Endometrium (tissue), 2 donors: ENCODE measurements around the gene MED27.

Experiments used
- FAIRE-seq: peaks from 2 replicates; lab custom pipeline; 2012; peaks lifted over from hg19 to GRCh38; lab: Jason Lieb, UNC
- donor health status: control.
- donor health status: control.

The MED27 gene, protein sequence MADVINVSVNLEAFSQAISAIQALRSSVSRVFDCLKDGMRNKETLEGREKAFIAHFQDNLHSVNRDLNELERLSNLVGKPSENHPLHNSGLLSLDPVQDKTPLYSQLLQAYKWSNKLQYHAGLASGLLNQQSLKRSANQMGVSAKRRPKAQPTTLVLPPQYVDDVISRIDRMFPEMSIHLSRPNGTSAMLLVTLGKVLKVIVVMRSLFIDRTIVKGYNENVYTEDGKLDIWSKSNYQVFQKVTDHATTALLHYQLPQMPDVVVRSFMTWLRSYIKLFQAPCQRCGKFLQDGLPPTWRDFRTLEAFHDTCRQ

DNA sequence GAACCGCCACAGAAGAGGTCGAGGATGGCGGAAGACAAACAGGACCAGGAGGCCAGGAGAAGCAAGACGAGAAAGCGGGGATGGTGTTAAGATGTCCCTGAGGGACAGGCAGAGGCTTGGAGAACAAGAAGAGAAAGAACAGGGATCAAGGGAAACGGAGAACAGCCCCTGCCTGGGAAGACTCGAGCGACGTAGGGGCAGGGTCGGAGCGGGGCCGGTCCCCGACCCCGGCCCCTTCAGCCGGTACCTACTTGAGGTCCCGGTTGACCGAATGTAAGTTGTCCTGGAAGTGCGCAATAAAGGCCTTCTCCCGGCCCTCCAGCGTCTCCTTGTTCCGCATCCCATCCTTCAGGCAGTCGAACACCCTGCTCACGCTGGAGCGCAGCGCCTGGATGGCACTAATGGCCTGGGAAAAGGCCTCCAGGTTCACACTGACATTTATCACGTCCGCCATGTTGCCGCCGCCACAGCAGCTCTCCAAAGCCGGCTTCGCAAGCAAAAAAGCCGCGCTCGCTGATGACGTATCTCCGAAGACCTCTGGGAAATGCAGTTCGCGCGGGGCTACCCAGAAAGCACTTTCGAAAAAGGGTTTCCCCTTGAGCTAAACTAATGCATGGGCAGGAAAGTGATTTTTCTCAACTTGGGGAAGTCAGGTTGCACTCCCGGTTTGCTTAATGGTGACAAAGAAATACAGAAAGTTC is at the start of gene MED27:
Gene MED27 (minus strand): TSS at position 477 of the 701 bp plus-strand sequence. CDS start 23 bp downstream, at position 454.
- FAIRE-seq, result peak; percentile 78

DNA sequence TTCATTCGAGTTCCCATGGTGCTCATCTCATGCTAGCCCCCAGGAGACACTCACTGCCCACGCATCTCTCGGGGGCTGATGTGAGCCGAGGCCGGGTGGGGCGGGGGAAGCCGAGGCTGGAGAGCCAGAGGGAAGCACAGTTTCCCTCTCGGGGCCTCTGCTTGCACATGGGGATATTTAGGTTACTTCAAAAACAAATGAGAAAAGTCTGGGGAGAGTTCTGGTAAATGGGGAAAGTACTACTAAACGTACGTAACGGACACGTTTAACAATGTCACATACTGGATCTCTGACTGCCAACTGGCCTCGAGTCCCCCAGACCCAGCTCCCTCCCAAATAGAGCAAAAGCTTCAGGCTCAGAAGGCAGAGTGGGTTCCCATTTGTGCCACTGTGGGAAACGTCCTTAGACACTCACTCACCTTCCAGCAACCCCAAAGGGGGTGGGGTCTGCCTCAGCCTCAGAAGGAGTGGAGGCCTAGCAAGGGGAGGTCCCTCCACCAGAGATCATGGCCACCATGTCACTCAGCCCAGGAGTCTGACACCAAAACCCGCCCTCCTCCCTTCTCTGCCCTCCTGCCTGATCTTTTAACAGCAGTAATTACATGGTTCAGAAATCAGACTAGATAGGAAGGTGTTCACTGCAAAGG is 48.3 kb upstream of the MED27 start:
- no peak for FAIRE-seq

DNA sequence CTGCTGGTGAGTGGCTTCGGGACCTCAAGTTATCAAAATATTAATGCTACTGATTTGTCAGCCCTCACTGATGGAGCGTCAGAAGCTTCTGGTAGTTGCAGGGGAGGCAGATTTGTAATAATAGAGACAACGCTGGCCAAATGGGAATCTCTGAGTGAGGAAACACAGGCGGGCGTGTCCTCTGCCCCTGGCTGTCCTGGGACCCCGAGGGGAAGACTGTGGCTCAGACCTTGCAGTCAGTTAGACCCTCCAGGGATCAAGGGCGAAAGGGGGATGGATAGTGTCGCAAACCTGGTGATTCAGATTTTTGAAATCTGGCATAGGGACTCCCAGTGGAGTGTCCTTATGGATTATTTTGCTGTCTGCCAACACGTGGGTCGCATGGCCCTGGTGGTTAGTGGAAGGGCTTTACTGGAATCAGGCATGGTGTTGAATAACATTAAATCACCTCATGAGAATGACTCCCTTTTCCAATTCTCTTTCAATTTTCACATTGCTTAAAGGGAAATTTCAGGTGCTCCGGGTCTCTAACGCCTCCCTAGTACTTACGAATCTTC is 47.1 kb upstream of the MED27 start:
- no peak for FAIRE-seq

DNA sequence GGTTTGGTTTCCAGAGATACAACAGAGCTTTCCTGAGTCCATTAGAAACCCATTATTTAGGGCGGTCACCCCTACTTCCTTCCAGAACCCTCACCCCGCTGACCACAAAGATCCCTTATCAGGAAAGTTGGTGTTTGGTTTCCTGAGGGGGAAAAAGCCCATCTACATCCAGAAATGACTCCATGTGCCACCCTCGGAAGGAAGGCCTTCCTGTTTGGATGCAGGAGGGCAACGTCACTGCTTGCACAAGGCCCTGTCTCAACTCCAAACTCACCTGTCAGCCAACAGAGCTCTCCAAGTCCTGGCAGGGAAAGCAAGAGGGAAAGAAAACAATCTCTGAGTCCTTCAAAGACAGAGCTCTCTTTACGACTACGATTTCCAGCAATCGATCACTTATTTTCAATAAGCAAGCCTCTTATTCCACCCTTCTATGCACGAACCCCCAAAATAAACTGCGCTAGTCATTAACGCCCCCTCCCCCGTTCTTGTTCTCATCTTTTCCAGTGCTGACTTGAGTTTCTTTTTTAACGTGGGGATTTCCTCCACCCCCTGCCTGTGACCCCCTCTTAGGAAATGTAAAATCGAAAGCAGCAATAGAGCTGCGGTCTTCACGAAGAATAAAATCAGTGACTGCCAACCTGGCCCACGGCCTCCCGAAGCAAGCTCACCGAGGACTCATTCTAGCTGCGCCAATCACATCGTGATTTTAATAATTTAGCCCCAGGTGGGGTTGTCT is 46.4 kb upstream of the MED27 start:
- FAIRE-seq, result no peak

DNA sequence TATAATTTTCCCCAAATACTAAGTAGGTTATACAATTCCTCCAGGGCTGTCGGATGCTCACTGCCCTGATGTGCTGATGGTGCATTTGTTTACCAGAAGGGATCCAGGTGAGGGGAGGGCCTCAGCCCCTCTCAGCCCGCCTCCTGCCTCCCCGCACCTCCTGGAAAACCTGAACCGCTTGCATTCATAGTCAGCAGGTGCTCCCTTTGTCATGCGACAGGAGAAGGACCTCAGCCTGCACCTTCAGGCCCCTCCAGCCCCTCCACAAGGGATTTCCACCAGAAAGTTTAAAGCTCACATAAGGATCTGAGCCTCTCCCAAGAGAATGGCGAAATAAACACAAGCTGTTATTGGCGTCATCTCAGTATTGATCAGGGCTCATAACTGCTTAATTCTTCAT is 45.7 kb upstream of the MED27 start:
- FAIRE-seq, result no peak

DNA sequence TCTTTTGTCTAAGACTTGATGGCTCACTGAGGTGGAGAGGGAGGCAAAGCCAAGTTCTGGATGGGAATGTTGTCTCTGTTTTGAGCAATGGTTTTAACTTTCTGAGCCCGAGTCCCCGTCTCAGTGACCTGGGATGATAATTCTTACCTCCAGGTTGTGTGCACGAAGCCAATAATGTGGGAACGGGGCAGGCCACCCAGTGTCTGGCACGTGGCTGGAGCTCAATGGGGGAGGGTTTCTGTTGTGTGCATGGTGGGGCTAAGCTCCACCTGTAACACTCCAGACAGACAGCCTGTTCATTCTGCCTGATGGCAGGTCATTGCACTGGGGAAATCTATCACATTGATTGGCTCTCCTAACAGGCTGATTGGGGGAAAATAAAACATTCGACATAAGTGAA is 45.1 kb upstream of the MED27 start:
- FAIRE-seq, result no peak

DNA sequence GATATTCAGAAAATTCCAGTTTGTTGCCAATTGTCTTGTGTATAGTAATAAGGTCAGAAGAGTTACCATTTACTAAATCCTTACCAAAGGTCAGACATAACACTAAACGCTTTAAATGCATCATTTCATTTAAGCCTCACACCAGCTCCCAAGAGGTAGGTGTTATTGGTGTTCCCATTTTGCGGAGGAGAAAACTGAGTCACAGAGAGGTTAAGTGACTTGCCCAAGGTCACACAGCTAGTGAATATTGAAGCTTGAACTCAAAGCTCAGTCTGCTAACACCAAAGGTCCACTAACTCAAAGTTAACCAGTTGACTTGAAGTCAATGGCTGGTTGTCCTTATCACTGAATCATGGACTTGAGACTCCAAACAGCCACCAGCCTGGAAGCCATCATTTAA is 41.4 kb upstream of the MED27 start:
- no peak for FAIRE-seq

DNA sequence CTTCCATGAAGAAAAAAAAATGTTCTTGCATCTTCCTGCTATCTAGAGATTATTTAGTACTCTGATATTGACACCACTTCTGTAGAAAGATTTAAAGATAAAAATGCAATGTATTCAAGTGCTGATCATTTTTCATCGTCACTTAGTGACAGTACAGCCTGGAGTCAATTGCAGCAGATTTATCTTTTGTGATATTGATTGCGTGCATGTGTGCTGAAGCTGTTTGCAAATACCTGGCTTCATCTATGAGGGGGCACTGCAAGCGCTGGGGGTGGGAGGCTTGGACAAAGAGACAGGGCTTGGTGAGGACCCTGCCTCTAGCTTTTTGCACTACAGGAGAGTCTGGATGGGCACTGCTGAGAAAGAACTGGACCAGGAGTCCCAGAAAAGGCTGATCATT is 38.0 kb upstream of the MED27 start:
- FAIRE-seq, result no peak

DNA sequence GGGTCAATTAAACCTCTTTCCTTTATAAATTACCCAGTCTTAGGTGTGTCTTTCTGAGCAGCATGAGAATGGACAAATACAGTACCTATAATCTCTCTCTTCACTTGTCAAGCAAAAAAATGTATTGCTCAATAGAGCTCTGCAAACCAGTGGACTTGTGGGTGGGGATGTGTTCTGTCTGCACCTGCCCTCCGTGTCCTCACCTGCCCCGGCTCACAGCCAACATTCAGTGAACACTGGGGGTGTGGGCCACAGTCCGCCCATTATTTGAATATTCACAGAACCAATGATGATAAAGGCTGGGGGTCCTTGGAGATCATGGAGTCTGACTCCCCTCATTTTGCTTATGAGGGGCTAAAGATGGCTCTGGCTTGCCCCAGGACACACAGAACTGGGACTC is 36.9 kb upstream of the MED27 start:
- no peak for FAIRE-seq

DNA sequence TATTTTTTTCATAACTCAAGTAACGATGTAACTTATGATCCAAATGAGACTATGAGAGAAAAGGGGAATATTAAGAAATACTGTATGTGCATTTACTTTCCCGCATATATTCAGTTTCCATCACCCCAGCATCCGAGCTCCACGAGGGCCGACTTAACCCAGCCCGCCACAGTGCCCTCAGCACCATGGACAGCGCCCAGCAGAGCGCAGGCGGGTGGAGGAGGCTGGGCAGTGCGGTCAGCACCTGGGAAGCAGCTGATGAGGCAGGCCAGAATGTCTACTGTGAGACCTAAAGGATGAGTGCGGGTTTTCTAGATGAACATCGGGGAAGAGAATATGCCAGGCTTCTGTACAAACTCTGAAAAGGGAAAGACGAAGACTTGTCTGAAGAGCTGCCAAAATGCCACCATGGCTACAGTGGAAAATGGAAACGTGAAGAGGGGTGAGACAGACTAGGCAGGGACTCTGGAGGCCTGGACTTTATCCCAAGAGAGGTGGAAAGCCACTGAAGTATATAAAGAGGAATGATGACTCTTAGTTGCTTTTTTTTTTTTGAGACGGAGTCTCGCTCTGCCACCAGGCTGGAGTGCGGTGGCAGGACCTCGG is 34.5 kb upstream of the MED27 start:
- FAIRE-seq, result no peak

DNA sequence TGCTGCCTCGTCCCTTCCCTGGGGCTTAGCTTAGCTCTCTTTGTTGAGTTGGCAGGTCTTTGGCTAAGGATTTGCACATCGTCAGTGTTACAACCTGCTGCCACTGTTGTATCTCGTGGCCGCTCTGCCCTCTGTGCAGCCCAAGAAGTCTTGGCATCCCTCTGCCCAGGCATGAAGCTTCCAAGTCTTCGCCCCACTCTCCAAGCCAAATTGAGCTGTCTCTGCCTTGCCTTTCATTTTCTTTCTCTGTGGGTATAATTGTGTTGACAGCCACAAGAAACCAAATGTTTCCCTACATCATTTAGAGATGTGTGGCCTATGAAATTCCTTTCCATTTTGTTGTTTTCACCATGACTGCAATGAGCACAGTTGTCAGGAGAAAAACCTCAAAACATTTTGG is 29.6 kb upstream of the MED27 start:
- FAIRE-seq, result no peak

DNA sequence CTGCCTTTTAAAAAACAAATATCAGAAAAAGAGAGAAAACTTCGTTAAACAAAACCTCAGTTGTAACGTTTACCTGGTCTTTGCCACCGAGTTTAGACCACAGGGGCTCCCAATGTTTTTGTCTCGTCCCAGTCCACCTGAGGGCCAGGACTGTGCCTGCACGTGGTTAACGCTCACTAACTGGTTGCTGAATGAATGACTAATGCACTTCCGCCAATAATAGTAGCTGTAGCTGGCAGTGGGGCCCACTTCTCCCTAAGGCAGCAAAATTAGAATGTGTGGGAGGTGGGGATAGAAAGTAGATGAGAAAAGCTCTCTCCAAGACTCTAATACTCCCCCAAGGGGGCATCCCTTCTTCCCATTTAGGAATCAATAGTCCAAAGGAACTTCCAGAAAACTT is 29.1 kb upstream of the MED27 start:
- no peak for FAIRE-seq

DNA sequence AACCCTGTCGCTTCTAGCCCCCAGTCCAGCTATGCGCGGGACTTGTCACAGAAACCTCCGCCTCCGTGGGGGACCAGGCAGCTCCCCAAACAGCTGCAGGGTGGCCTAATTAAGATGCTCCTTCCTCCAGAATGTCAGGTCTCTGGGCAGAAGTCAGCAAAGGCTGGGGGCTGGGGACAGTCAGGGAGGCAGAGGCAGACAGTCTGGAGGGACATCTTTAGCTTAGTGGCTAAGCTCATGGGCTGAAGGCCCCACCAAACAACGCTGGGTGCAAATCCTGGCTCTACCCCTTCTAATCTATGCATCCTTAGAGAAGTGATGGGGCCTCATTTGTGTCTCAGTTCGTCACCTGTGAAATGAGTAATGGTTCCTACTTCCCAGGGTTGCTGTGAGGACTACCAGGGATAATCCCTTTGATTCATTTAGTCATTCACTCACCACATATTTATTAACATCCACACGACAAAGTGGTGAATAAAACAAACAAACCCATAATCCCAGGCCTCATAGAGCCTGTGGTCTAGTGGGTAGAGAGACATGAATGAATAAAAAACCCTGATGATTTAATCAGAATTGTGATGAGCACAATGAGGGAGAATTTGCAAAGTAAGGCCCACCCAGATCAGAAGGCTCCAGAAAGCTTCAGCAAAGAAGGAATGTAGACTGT is 20.2 kb upstream of the MED27 start:
- FAIRE-seq, result no peak

DNA sequence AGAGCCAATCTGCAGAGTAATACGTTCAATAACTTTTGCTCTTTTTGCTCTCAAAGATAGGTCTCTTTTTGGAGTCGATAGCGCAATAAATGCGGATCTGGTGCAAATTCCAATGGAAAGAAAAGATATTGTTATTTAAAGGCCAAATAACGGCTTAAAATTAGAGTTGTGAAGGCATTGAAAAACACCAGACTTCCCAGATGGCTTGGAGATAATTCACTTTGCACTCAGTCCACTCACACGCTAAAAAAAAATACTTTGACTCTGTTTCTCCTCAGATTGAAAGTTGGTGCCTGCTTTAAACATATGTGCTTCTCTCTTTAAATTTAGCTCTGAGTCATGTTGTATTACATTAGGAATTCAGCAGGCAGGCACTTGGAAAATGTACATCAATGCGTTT is 19.5 kb upstream of the MED27 start:
- FAIRE-seq, result no peak

DNA sequence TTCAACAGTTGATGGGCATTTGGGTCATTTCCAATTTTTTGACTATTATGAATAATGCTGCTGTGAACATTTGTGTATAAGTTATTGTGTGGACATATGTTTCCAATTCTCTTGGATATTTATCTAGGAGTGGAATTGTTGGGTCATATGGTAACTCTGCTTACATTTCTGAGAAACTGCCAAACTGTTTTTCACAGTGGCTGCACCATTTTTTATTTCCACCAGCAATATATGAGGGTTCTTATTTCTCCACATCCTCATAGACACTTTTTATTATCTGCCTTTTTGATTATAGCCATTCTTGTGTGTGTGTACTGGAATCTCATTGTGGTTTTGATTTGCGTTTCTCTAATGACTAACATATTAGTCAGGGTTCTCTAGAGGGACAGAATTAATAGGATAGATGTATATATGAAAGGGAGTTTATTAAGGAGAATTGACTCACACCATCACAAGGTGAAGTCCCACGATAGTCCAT is 14.7 kb upstream of the MED27 start:
- FAIRE-seq, result no peak

DNA sequence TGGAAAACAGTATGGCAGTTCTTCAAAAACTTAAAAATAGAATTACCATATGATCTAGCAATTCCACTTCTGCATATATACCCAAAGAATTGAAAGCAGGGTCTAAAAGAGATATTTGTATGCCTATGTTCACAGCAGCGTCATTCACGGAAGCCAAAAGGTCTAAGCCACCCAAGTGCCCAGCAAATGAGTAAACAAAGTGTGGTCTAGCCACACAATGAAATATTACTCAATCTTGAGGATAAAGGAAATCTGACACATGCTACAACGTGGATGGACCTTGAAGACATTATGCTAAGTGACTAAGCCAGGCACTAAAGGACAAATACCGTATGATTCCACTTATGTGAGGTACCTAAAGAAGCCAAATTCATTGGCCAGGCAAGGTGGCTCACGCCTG is 11.1 kb upstream of the MED27 start:
- no peak for FAIRE-seq

DNA sequence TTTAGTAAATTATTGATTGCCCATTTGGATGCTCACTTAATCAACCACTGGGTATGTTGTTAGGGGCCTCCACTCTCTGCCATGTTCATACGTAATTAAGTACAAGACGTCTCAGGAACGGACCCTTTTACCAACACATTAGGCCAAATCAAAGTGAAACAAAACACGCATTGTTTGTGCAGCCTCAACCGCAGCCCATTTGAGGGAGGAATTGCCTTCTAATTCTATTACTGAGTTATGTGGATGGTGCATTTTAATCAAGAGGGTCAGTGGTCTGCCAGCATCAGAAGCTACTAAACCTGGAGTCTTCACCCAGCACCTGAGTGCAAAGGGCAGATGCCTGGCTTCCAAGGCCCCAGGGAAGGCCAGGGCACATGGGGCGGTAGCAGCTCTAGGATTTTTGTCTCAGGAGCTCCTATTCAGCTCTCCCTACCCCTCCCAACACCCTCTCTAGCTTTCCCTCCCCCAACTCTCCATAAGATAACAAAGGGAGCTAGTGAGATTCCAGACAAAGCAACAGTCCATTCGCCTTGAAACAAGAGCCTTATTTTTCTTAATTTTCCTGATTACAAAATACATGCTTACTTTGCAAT is 7.9 kb upstream of the MED27 start:
- no peak for FAIRE-seq

DNA sequence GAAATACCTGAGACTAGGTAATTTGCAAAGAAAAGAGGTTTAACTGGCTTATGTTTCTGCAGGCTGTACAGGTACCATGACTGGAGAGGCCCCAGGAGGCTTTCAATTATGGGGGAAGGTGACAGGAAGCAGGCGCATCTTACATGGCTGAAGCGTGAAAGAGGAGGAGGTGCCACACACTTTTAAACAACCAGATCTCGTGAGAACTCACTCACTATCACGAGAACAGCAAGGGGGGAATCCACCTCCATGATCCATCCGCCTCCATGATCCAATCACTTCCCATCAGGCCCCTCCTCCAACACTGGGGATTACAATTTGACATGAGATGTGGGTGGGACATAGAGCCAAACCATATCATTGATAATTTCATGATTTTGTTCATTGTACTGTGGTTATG is 2.5 kb upstream of the MED27 start:
- no peak for FAIRE-seq

DNA sequence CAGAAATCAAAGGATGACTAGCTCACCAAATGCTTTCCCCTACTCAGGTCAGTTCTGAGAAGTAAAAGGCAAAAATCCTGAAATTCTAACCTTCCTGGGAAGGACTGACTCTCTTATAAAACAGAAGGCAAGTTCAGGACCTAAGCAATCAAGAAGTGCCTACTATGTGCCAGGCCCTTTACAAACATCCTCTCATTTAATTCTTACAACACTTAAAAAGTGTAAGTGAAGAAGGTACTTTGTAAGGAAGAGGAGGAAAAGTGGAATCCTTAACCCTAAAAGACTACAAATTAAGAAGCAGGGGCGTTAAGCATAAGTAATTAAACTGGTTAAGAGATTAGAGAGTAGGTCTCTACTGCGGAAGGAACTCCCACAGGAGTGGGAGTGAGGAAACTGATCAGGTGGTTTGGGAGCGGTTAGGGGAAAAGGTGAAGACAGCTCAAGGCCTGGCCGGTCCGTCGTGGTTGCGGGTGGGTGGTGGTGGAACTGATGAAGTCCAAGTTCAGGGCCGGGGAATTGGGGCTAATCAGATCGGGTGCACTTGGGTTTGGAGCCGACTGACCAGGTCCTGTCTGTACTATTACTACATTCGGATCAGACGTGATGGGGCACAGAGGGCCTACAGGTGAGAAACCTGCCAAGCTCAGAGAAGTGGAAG is 839 bp downstream of the MED27 start:
- no peak for FAIRE-seq
